K562 (cell line): ENCODE results near the gene C2CD4C. TPM values are rescaled to one million over a fixed set of nuclear protein-coding genes. Genes with fewer than 3 reads are reported as not detected.

Source experiments
- ATAC-seq: fragments of 200-7000 bp; cut with Tn5 transposase; 3 replicates; pipeline ENCODE4 v1.9.1; 2020; ENCODE audit warnings: moderate library complexity
- BruUV-seq: library from RNA; stranded (reverse); fragments of 400-500 nt; replicated peaks from 2 replicates; lab custom pipeline; 2021; lab: Mats Ljungman, UMichigan
- CTCF ChIA-PET: fragments of 300-600 bp; formaldehyde crosslinking; extraction: SDS; loops from one replicate; lab custom pipeline; 2021; ENCODE audit warnings: low intra/inter-chr PET ratio; lab: Yijun Ruan, JAX
- POLR2A ChIA-PET: fragments of 300-600, 350-650 bp; sonication (Branson Sonifier 250); formaldehyde crosslinking; extraction: SDS; loops from one replicate; lab custom pipeline; 2021; ENCODE audit warnings: antibody characterized with exemption, inconsistent platforms; lab: Yijun Ruan, JAX
- DNase-seq, 4 experiments: peaks; one replicate each; pipeline versions ENCODE4 v3.0.0 to v3.0.0-alpha.2; 2011 to 2018; ENCODE audit warnings: low spot score in 3 of 4, mixed read lengths in 3 of 4; ENCODE audit errors: extremely low read depth in 1 of 4
- FAIRE-seq: peaks from 2 replicates; lab custom pipeline; 2011; peaks lifted over from hg19 to GRCh38; lab: Jason Lieb, UNC
- H2AFZ ChIP-seq: 2 replicates; pipeline ENCODE4 v1.6.0; 2011; ENCODE audit warnings: low read depth, low read length, control low read depth, inconsistent platforms
- H3K27ac ChIP-seq: fragments of 200-600 bp; 3 replicates; pipeline ENCODE4 v1.8.0; 2011; ENCODE audit warnings: low read depth, mild to moderate bottlenecking, control low read depth, inconsistent platforms, low read length, moderate library complexity, mixed read lengths; ENCODE audit errors: extremely low read depth
- H3K27me3 ChIP-seq, 2 experiments: fragments of 300-600 bp in 1 of 2; 2 replicates in 1 of 2; 3 replicates in 1 of 2; pipeline versions ENCODE4 v1.6.0 to v1.8.0; 2011; ENCODE audit warnings: inconsistent platforms in 2 of 2, low read length in 2 of 2, mild to moderate bottlenecking in 1 of 2, mixed read lengths in 1 of 2, moderate library complexity in 1 of 2; ENCODE audit not compliant: control insufficient read depth in 2 of 2, insufficient read depth in 2 of 2
- H3K36me3 ChIP-seq: fragments of 300-600 bp; 3 replicates; pipeline ENCODE4 v1.8.0; 2011; ENCODE audit warnings: mild to moderate bottlenecking, low read length, inconsistent platforms; ENCODE audit not compliant: control insufficient read depth, insufficient read depth
- H3K4me1 ChIP-seq, 2 experiments: fragments of 200-600 bp in 1 of 2; replicated peaks in 1 of 2; 2 replicates in 1 of 2; 3 replicates in 1 of 2; pipeline versions ENCODE4 v1.5.1 to v1.8.0; 2011; ENCODE audit warnings: inconsistent platforms in 2 of 2, low read length in 2 of 2, mild to moderate bottlenecking in 1 of 2, mixed read lengths in 1 of 2, moderate library complexity in 1 of 2; ENCODE audit not compliant: control insufficient read depth in 2 of 2, insufficient read depth in 2 of 2
- H3K4me2 ChIP-seq: 2 replicates; pipeline ENCODE4 v1.6.1; 2011; ENCODE audit warnings: low read length, control low read depth, inconsistent platforms, mixed read lengths; ENCODE audit not compliant: insufficient read depth
- H3K4me3 ChIP-seq: fragments of 200-600 bp; sonication (generic), shearing (Covaris generic); 2 replicates; pipeline ENCODE4 v1.5.1; 2016; ENCODE audit warnings: control low read depth, inconsistent platforms
- H3K79me2 ChIP-seq: fragments of 200-600 bp; 3 replicates; pipeline ENCODE4 v1.8.0; 2011; ENCODE audit warnings: low read length, inconsistent platforms; ENCODE audit not compliant: control insufficient read depth, insufficient read depth
- H3K9ac ChIP-seq, 2 experiments: 2 replicates each; pipeline versions ENCODE4 v1.6.0 to v1.6.1; 2011; ENCODE audit warnings: low read depth in 2 of 2, low read length in 2 of 2, control low read depth in 1 of 2, inconsistent platforms in 1 of 2, mild to moderate bottlenecking in 1 of 2, mixed read lengths in 1 of 2; ENCODE audit not compliant: insufficient read depth in 1 of 2
- H3K9me1 ChIP-seq: one replicate; pipeline ENCODE4 v1.6.0; 2011; ENCODE audit warnings: inconsistent platforms, mild to moderate bottlenecking, low read length, moderate library complexity; ENCODE audit not compliant: control insufficient read depth, insufficient read depth
- H3K9me3 ChIP-seq: replicated peaks from 2 replicates; pipeline ENCODE4 v1.5.1; 2011; ENCODE audit warnings: low read depth, low read length, inconsistent platforms; ENCODE audit not compliant: control insufficient read depth, insufficient read depth
- H4K20me1 ChIP-seq: replicated peaks from 2 replicates; pipeline ENCODE4 v1.6.1; 2011; ENCODE audit warnings: low read length, inconsistent platforms, mixed read lengths; ENCODE audit not compliant: control insufficient read depth, insufficient read depth
- BHLHE40 ChIP-seq: IDR thresholded peaks from 2 replicates; pipeline ENCODE4 v1.6.1; 2011; ENCODE audit warnings: low read length, improper control_type of control experiment
- CTCF ChIP-seq, 3 experiments: IDR thresholded peaks in 2 of 3; conservative IDR thresholded peaks in 1 of 3; 2 replicates each; pipeline ENCODE4 v1.5.1; 2011 to 2012; ENCODE audit warnings: low read length in 3 of 3, mild to moderate bottlenecking in 3 of 3, control low read depth in 2 of 3, improper control_type of control experiment in 1 of 3, inconsistent platforms in 1 of 3, low read depth in 1 of 3, mixed read lengths in 1 of 3, moderate library complexity in 1 of 3; ENCODE audit not compliant: insufficient read depth in 2 of 3
- ELF2 ChIP-seq: fragments of 250-450 bp; sonication (Bioruptor Pico); IDR thresholded peaks from 2 replicates; pipeline ENCODE4 v1.5.0; 2021; ENCODE audit warnings: mild to moderate bottlenecking
- RAD21 ChIP-seq, 2 experiments: fragments of 250-450 bp in 1 of 2; fragments of 450-650 bp in 1 of 2; sonication (Bioruptor Pico) in 1 of 2; formaldehyde crosslinking in 1 of 2; IDR thresholded peaks in 1 of 2; conservative IDR thresholded peaks in 1 of 2; 2 replicates each; pipeline versions ENCODE4 v1.4.0 to v1.8.0; 2020 to 2022; ENCODE audit warnings: mild to moderate bottlenecking in 2 of 2, moderate library complexity in 1 of 2
- RAD51 ChIP-seq: fragments of 450-650 bp; IDR thresholded peaks from 2 replicates; pipeline ENCODE4 v1.7.1; 2016; ENCODE audit warnings: low read depth, mild to moderate bottlenecking, borderline replicate concordance
- REST ChIP-seq, 2 experiments: fragments of 450-650 bp; formaldehyde crosslinking in 1 of 2; IDR thresholded peaks; 2 replicates each; pipeline versions ENCODE4 v1.4.0 to v1.6.1; 2014 to 2020; ENCODE audit warnings: mild to moderate bottlenecking in 2 of 2, borderline replicate concordance in 1 of 2, low read depth in 1 of 2
- U2AF2 ChIP-seq: fragments of 200-400 bp; formaldehyde crosslinking; optimal IDR thresholded peaks from 2 replicates; pipeline ENCODE3; 2017; ENCODE audit warnings: low read depth, mild to moderate bottlenecking, low read length
- USF1 ChIP-seq: sonication (generic); formaldehyde crosslinking; IDR thresholded peaks from 2 replicates; pipeline ENCODE4 v1.9.0; 2022; ENCODE audit warnings: mild to moderate bottlenecking, missing genetic modification reagents
- ZNF561 ChIP-seq: fragments of 450-650 bp; formaldehyde crosslinking; conservative IDR thresholded peaks from 2 replicates; pipeline ENCODE4 v1.4.0; 2020; ENCODE audit warnings: mild to moderate bottlenecking, moderate library complexity
- WGBS: fragments of 100-300 bp; shearing (Covaris generic); methylation state at CpG from one replicate; pipeline ENCODE4 v1.1.6; 2016; ENCODE audit warnings: low coverage, mixed read lengths; ENCODE audit not compliant: insufficient coverage; ENCODE audit errors: missing lambda C conversion rate; 5-methylcytosine and 5-hydroxymethylcytosine counted together
- in situ Hi-C: fragments of 300-500 bp; cut with MboI; formaldehyde crosslinking; loops from 4 replicates; pipeline ENCODE4 v1.15.0; 2018; ENCODE audit warnings: inconsistent platforms, mixed read lengths
- intact Hi-C: fragments of 100-400 bp; cut with micrococcal nuclease; formaldehyde crosslinking; loops from 2 replicates; pipeline ENCODE4 v1.14.2; 2022
- polyA plus RNA-seq, 8 experiments: library from polyadenylated mRNA; depleted of rRNA in 4 of 8; stranded (reverse) in 5 of 8; unstranded in 3 of 8; fragments of >200 nt; fragmentation: Nextera tagmentation in 2 of 8; fragmentation: Illumina TruSeq in 1 of 8; extraction: Ambion mirVana in 2 of 8; extraction: Trizol in 1 of 8; gene quantifications; 2 replicates each; pipeline versions ENCODE4 v1.2.1 to v1.2.3, GENCODE V29; 2011 to 2014; ENCODE audit warnings: inconsistent platforms in 1 of 8, missing spikeins in 1 of 8
- total RNA-seq, 7 experiments: library from RNA; depleted of rRNA in 6 of 7; stranded (reverse); fragments of >200 nt in 6 of 7; fragmentation: Illumina TruSeq in 2 of 7; extraction: Trizol in 2 of 7; gene quantifications; 2 replicates each; pipeline versions ENCODE4 v1.2.1 to v1.2.3, GENCODE V29; 2011 to 2021; ENCODE audit warnings: low replicate concordance in 1 of 7

The C2CD4C gene
- total and polyA plus RNA-seq, 9 of the 15 experiments (the other 6 are each of a cell fraction or from before 2014, with no cell fraction given), result 0.01 to 0.07 TPM; not detected in 7

GRCh38 chr19:371501-372168 is 37.3 kb downstream of the C2CD4C start:
- Histone ChIP-seq H4K20me1 (no peaks in the 10 kb centered on the region; the same call in 1 of the 2 replicates), H3K4me1 (peaks cover 0 to 33% of the 10 kb centered on the region in 2 experiments; a peak in 2 of 5 replicates), H3K9me1 (no peaks in the 10 kb centered on the region), H3K4me2 (no peak overlapping the region), H3K27ac (no peak overlapping the region), H3K4me3 (no peak overlapping the region), H3K9ac (no peak overlapping the region), H3K79me2 (no peaks in the 10 kb centered on the region), H3K9me3 (no peaks in the 10 kb centered on the region), H2AFZ (no peak overlapping the region), H3K27me3 (peaks cover 76 to 96% of the 10 kb centered on the region in 2 experiments), H3K36me3 (no peaks in the 10 kb centered on the region)
- in situ Hi-C loops (no loop called here), intact Hi-C loops (no loop called here)
- 6% methylated on average over 15 of the region's 17 CpGs for WGBS
- DNase-seq, result no peak
- POLR2A ChIA-PET, result interaction anchor here (0.6 to 1.3 kb wide), 3 partner anchors 8 to 201 kb away, joined by 3 to 6 read pairs (median 4); no protein-coding TSS in a partner anchor
- CTCF ChIA-PET, result interaction anchor here (0.9 kb wide), 1 partner anchor 381 kb away, joined by 3 read pairs; no protein-coding TSS in a partner anchor
- ATAC-seq, result peak; percentile 54
- FAIRE-seq, result peak; percentile 11
- no TSS peak for BruUV-seq
- TF ChIP-seq BHLHE40 (peak; percentile 79), CTCF (IDR thresholded peaks at IDR 0.05 in 2 of 3, conservative IDR thresholded peaks at IDR 0.05 in 1 of 3; ENCODE audit: insufficient read depth in 2 of 3, low read depth in 1 of 3, low read length in 3 of 3) (peak in 2 of 3 experiments; percentile 23 to 29; a peak in 1 of 6 replicates), RAD51 (peak; percentile 60), ELF2 (CRISPR knock-in tag) (no peak), USF1 (peak; percentile 74), REST (IDR thresholded peaks at IDR 0.05; ENCODE audit: borderline replicate concordance) (peak; percentile 38; the same call in 1 of the 2 replicates), REST (CRISPR knock-in tag; IDR thresholded peaks at IDR 0.05; ENCODE audit: low read depth) (no peak), U2AF2 (no peak), RAD21 (CRISPR knock-in tag; conservative IDR thresholded peaks at IDR 0.05 in 1 of 2, IDR thresholded peaks at IDR 0.05 in 1 of 2) (peak in 1 of 2 experiments; percentile 30; a peak in 1 of 4 replicates), ZNF561 (CRISPR knock-in tag) (no peak)
